ENCODE results near the gene INPP5K.

The INPP5K gene

GRCh38 chr17:1522626-1523025, 6.2 kb upstream of the INPP5K start:
- DNase-seq (ENCODE audit: extremely low read depth, low read depth), result no peak

DNA sequence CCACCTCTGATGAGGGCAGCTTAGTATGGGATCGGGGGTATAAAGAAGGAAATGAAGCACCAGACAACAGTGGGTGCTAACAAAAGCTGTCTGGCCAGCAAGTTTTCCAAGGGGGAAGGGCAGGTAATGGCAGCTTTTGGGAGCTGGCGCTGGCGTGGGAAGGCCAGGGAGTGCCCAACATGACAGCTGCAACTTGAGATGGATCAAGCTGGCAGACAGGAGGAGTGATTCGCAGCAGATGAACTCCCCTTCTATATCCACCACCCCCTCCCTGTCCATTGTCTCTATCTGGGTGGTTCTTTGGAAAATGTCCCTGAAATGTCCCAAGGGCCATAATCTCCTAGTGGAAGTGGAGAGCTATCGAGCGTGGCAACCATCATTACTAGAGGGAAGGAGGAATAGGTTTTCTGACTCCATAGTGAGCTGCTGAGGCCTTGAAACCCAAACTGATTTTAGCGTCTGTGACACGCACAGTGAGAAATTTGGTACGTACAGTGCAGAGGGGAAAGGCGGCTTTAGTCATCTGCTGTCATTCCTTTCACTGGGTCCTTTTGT, 4.8 kb upstream of the INPP5K start:
- TF ChIP-seq, protein P1, sequence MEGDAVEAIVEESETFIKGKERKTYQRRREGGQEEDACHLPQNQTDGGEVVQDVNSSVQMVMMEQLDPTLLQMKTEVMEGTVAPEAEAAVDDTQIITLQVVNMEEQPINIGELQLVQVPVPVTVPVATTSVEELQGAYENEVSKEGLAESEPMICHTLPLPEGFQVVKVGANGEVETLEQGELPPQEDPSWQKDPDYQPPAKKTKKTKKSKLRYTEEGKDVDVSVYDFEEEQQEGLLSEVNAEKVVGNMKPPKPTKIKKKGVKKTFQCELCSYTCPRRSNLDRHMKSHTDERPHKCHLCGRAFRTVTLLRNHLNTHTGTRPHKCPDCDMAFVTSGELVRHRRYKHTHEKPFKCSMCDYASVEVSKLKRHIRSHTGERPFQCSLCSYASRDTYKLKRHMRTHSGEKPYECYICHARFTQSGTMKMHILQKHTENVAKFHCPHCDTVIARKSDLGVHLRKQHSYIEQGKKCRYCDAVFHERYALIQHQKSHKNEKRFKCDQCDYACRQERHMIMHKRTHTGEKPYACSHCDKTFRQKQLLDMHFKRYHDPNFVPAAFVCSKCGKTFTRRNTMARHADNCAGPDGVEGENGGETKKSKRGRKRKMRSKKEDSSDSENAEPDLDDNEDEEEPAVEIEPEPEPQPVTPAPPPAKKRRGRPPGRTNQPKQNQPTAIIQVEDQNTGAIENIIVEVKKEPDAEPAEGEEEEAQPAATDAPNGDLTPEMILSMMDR (IDR thresholded peaks at IDR 0.05; ENCODE audit: low read depth, low read length), result no peak
- DNase-seq (ENCODE audit: extremely low read depth, low read depth), result no peak

More at GRCh38 chr17:1522626-1523025, 6.2 kb upstream of the INPP5K start:
- TF ChIP-seq, protein P1 (IDR thresholded peaks at IDR 0.05; ENCODE audit: low read depth, low read length), result no peak

GRCh38 chr17:1519678-1520077, 3.3 kb upstream of the INPP5K start:
- TF ChIP-seq, protein P1 (IDR thresholded peaks at IDR 0.05; ENCODE audit: low read depth, low read length), result no peak
- DNase-seq (ENCODE audit: extremely low read depth, low read depth), result no peak

DNA sequence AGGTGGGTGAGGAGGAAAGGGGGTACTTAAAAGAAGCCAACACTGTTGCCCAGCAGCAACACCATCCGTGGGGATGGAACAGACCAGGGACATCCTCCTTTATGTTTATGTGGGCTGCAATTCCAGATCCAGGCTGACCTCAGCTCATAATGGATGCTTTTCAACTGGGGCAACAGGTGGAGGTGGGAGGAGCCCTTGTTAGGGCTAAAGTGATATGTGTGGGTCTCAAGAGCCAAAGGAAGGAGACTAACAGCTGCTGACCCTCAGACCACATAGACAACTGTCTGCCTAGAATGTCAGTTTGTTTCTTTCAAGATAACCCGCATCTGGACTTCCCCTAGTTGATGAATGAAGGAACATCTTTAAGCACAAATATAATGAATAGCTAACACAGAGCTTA, 2.0 kb upstream of the INPP5K start:
- TF ChIP-seq, protein P1 (IDR thresholded peaks at IDR 0.05; ENCODE audit: low read depth, low read length), result no peak
- DNase-seq (ENCODE audit: extremely low read depth, low read depth), result no peak

DNA sequence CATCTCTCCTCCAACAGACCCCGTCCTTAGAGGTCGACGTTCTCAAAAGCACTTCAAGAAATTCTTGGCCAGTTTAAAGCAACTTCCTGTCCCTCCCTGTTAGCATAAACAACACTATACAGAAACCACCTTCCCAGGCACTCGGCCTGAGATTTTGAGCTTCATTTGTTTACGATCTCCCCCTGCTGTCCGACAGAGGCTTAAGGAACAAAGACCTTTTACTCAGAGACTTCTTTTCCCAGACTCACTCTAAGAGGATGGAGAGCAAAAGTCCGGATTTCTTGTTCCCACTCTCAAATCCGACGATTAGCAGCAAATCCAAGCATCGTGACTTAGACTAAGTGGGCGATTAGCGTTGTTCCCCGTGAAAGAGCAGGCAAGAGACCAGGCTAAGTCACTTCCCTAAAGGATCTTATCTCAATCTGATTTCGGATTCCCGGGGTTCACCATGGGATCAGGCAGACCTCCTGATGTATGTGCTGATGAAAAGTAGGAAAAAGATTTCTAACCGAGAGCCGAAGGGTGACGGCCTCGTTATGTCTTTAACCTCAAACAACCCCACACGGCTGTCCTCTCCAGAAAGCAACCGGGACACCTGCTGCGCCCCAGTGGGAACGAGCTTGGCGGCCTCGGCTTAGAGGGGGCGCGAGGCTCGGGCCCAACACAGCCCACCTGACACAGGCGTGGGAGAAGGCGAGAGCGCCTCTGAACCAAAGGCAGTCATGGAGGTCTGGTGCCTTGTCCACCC, 598 bp downstream of the INPP5K start:
- DNase-seq (ENCODE audit: extremely low read depth, low read depth), result peak; percentile 81
- TF ChIP-seq, protein P1 (IDR thresholded peaks at IDR 0.05; ENCODE audit: low read depth, low read length), result peak; percentile 76

GRCh38 chr17:1512351-1512750, 4.1 kb downstream of the INPP5K start:
- TF ChIP-seq, protein P1 (IDR thresholded peaks at IDR 0.05; ENCODE audit: low read depth, low read length), result no peak
- no peak for DNase-seq (ENCODE audit: extremely low read depth, low read depth)

- peak; percentile 40 for DNase-seq (ENCODE audit: extremely low read depth, low read depth)
- TF ChIP-seq, protein P1 (IDR thresholded peaks at IDR 0.05; ENCODE audit: low read depth, low read length), result no peak
Measured at GRCh38 chr17:1511756-1512321, 4.6 kb downstream of the INPP5K start.
